Hepatocyte (in vitro differentiated cells): Measurements from ENCODE around the gene TNF. TPM values are rescaled to one million over a fixed set of nuclear protein-coding genes. Genes with fewer than 3 reads are reported as not detected.

Source experiments
- DNase-seq: peaks from one replicate; pipeline ENCODE4 v3.0.0-alpha.2; 2016; ENCODE audit warnings: low spot score
- H2AFZ ChIP-seq: fragments of 200-600 bp; sonication (generic); 2 replicates; pipeline ENCODE4 v1.6.0; 2016; ENCODE audit warnings: antibody characterized with exemption, mild to moderate bottlenecking
- H3K27ac ChIP-seq: fragments of 200-600 bp; sonication (generic); 2 replicates; pipeline ENCODE4 v1.5.1; 2016; ENCODE audit warnings: mild to moderate bottlenecking
- H3K27me3 ChIP-seq: fragments of 200-600 bp; sonication (generic); 2 replicates; pipeline ENCODE4 v1.6.1; 2016
- H3K36me3 ChIP-seq: fragments of 200-600 bp; sonication (generic); replicated peaks from 2 replicates; pipeline ENCODE4 v1.5.1; 2016; ENCODE audit warnings: low read depth; ENCODE audit not compliant: insufficient read depth
- H3K4me1 ChIP-seq: fragments of 200-600 bp; sonication (generic); 2 replicates; pipeline ENCODE4 v1.5.1; 2016; ENCODE audit warnings: mild to moderate bottlenecking, moderate library complexity; ENCODE audit not compliant: insufficient read depth
- H3K4me2 ChIP-seq: fragments of 200-600 bp; sonication (generic); 2 replicates; pipeline ENCODE4 v1.6.0; 2016
- H3K4me3 ChIP-seq: fragments of 200-600 bp; sonication (generic); 2 replicates; pipeline ENCODE4 v1.5.1; 2016; ENCODE audit warnings: mild to moderate bottlenecking
- H3K79me2 ChIP-seq: fragments of 200-600 bp; sonication (generic); 2 replicates; pipeline ENCODE4 v1.6.0; 2017; ENCODE audit warnings: mild to moderate bottlenecking
- H3K9me2 ChIP-seq: fragments of 200-600 bp; sonication (generic); replicated peaks from 2 replicates; pipeline ENCODE4 v1.6.0; 2017; ENCODE audit warnings: mild to moderate bottlenecking; ENCODE audit not compliant: insufficient read depth
- H3K9me3 ChIP-seq: fragments of 200-600 bp; sonication (generic); 2 replicates; pipeline ENCODE4 v1.5.1; 2016; ENCODE audit warnings: low read depth, mild to moderate bottlenecking
- H4K20me1 ChIP-seq: fragments of 200-600 bp; sonication (generic); 2 replicates; pipeline ENCODE4 v1.6.0; 2016; ENCODE audit warnings: mild to moderate bottlenecking; ENCODE audit not compliant: insufficient read depth, poor library complexity, severe bottlenecking
- EZH2 ChIP-seq: fragments of 200-600 bp; sonication (generic); IDR thresholded peaks from 2 replicates; pipeline ENCODE4 v1.6.1; 2016; ENCODE audit warnings: antibody characterized with exemption, mild to moderate bottlenecking, borderline replicate concordance
- EZH2phosphoT487 ChIP-seq: fragments of 200-600 bp; sonication (generic); IDR thresholded peaks from one replicate; pipeline ENCODE4 v1.6.1; 2018; ENCODE audit warnings: antibody characterized with exemption, mild to moderate bottlenecking, low read depth, moderate library complexity; ENCODE audit not compliant: unreplicated experiment, severe bottlenecking
- WGBS: methylation state at CpG from one replicate; pipeline ENCODE4 v1.1.6; 2016; ENCODE audit warnings: low lambda C conversion rate; ENCODE audit errors: missing lambda C conversion rate; 5-methylcytosine and 5-hydroxymethylcytosine counted together
- polyA plus RNA-seq: library from polyadenylated mRNA; unstranded; fragments of >200 nt; fragmentation: Nextera tagmentation; extraction: Ambion mirVana; gene quantifications from 2 replicates; pipeline ENCODE4 v1.2.1, GENCODE V29; 2016
- total RNA-seq: library from RNA; depleted of rRNA; stranded (reverse); fragments of >200 nt; gene quantifications from 2 replicates; pipeline ENCODE4 v1.2.3, GENCODE V29; 2014
- TF ChIP-seq, protein P1 (sequence below): fragments of 200-600 bp; sonication (generic); IDR thresholded peaks from 2 replicates; pipeline ENCODE4 v1.5.1; 2016; ENCODE audit warnings: antibody characterized with exemption, mild to moderate bottlenecking; ENCODE audit not compliant: poor library complexity

The TNF gene
- total and polyA plus RNA-seq, 2 experiments from 2014 or later, result 0.63 to 0.91 TPM

DNA sequence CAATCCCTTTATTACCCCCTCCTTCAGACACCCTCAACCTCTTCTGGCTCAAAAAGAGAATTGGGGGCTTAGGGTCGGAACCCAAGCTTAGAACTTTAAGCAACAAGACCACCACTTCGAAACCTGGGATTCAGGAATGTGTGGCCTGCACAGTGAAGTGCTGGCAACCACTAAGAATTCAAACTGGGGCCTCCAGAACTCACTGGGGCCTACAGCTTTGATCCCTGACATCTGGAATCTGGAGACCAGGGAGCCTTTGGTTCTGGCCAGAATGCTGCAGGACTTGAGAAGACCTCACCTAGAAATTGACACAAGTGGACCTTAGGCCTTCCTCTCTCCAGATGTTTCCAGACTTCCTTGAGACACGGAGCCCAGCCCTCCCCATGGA lies 2.2 kb downstream of the TNF start:
- no peaks in the 10 kb centered on the region for H3K36me3 ChIP-seq
- no peaks in the 10 kb centered on the region for H3K27me3 ChIP-seq
- 89% methylated on average over 3 of the region's 3 CpGs for WGBS
- no peak overlapping the region for H3K27ac ChIP-seq
- H3K9me3 ChIP-seq, result no peaks in the 10 kb centered on the region
- no peak for DNase-seq
- H4K20me1 ChIP-seq, result no peaks in the 10 kb centered on the region
- no peak overlapping the region for H3K4me2 ChIP-seq
- peaks cover 2% of the 10 kb centered on the region for H3K4me1 ChIP-seq
- no peaks in the 10 kb centered on the region for H3K9me2 ChIP-seq
- H2AFZ ChIP-seq, result no peak overlapping the region
- TF ChIP-seq, protein P1, sequence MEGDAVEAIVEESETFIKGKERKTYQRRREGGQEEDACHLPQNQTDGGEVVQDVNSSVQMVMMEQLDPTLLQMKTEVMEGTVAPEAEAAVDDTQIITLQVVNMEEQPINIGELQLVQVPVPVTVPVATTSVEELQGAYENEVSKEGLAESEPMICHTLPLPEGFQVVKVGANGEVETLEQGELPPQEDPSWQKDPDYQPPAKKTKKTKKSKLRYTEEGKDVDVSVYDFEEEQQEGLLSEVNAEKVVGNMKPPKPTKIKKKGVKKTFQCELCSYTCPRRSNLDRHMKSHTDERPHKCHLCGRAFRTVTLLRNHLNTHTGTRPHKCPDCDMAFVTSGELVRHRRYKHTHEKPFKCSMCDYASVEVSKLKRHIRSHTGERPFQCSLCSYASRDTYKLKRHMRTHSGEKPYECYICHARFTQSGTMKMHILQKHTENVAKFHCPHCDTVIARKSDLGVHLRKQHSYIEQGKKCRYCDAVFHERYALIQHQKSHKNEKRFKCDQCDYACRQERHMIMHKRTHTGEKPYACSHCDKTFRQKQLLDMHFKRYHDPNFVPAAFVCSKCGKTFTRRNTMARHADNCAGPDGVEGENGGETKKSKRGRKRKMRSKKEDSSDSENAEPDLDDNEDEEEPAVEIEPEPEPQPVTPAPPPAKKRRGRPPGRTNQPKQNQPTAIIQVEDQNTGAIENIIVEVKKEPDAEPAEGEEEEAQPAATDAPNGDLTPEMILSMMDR, result no peak
- TF ChIP-seq EZH2 (no peak), EZH2phosphoT487 (no peak)
- no peaks in the 10 kb centered on the region for H3K79me2 ChIP-seq
- H3K4me3 ChIP-seq, result no peak overlapping the region

DNA sequence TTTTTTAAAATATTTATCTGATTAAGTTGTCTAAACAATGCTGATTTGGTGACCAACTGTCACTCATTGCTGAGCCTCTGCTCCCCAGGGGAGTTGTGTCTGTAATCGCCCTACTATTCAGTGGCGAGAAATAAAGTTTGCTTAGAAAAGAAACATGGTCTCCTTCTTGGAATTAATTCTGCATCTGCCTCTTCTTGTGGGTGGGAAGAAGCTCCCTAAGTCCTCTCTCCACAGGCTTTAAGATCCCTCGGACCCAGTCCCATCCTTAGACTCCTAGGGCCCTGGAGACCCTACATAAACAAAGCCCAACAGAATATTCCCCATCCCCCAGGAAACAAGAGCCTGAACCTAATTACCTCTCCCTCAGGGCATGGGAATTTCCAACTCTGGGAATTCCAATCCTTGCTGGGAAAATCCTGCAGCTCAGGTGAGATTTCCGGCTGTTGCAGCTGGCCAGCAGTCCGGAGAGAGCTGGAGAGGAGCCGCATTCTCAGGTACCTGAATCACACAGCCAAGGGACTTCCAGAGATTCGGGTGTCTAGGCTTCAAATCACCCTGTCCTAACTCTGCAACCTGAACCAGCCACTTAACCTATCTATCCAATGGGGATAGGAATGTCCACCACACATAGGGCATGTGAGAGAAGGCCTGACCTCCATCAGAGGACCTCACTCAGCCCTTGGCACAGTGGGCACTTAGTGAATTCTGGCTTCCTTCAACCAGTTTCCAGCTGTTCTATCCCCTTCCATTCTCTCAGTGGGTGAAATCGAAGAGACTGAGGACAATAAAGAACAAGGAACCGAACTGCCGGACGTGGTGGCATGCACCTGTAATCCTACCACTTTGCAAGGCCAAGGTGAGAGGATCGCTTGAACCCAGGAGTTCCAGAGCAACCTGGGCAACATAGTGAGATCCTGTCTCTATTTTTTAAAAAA lies 3.1 kb downstream of the TNF start:
- WGBS, result 72% methylated on average over 12 of the region's 12 CpGs
- H3K4me2 ChIP-seq, result no peak overlapping the region

GRCh38 chr6:31579119-31579505 lies 3.7 kb downstream of the TNF start:
- Histone ChIP-seq H2AFZ (no peak overlapping the region), H3K4me2 (no peak overlapping the region), H3K4me1 (peaks cover 2% of the 10 kb centered on the region), H3K79me2 (no peaks in the 10 kb centered on the region), H3K9me2 (no peaks in the 10 kb centered on the region), H3K4me3 (no peak overlapping the region), H3K9me3 (no peaks in the 10 kb centered on the region), H4K20me1 (no peaks in the 10 kb centered on the region), H3K36me3 (no peaks in the 10 kb centered on the region), H3K27me3 (no peaks in the 10 kb centered on the region), H3K27ac (no peak overlapping the region)
- 98% methylated on average over 3 of the region's 3 CpGs for WGBS
- DNase-seq, result no peak
- TF ChIP-seq, protein P1, result no peak

More for the DNA sequence above, 3.1 kb downstream of the TNF start:
- DNase-seq, result no peak
- Histone ChIP-seq H3K36me3 (no peaks in the 10 kb centered on the region), H3K79me2 (no peaks in the 10 kb centered on the region), H3K4me1 (peaks cover 2% of the 10 kb centered on the region), H3K27ac (no peak overlapping the region), H3K9me2 (no peaks in the 10 kb centered on the region), H3K4me3 (no peak overlapping the region), H2AFZ (no peak overlapping the region), H4K20me1 (no peaks in the 10 kb centered on the region), H3K27me3 (no peaks in the 10 kb centered on the region), H3K9me3 (no peaks in the 10 kb centered on the region)
- TF ChIP-seq, protein P1, result no peak
- TF ChIP-seq EZH2phosphoT487 (no peak), EZH2 (no peak)
